GM18502 (cell line): ENCODE results near the gene MSI2.

ENCODE experiments used
- ATAC-seq: cut with Tn5 transposase; IDR thresholded peaks from one replicate; pipeline ENCODE4 v1.9.1; 2021; ENCODE audit warnings: mild to moderate bottlenecking; ENCODE audit not compliant: unreplicated experiment, poor library complexity

The MSI2 gene

DNA sequence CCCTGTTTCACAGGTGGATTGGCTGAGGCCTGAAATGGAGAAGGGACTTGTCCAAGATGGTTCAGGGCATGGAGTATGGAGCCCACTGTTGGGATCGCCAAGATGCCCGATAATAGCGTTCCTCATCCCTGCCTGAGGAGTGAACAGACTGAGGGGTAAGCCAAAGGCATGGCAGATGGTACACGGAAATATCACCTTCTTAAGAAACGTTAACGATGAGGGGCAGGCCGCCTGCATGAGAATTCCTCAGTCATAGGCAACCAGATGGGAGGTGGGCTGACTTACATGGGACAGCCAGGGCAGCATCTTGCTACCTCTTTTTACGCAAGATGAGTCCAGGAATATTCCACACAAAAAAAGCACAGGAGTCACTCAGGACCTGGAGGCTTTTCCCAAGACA is 300.7 kb downstream of the MSI2 start:
- ATAC-seq = no peak

DNA sequence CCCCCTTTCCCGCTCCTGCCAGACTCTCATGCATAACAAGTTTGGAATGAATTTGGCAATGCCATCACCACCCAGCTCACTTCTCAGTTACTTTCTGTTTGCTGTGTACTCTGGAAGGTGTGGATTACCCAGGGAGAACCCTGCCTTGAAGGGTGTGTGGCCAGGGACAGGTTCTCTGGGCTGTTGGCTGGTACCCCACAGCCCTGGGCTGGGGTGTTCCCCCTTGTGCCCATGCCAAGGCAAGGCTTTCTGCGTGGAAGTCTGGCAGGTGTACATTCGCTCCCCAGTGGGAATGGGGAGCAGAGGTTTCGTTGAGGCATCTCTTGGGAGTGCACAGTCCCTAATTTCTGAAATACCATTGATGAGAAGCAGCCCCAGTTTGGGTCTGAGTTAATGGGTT is 301.1 kb downstream of the MSI2 start:
- ATAC-seq = no peak

DNA sequence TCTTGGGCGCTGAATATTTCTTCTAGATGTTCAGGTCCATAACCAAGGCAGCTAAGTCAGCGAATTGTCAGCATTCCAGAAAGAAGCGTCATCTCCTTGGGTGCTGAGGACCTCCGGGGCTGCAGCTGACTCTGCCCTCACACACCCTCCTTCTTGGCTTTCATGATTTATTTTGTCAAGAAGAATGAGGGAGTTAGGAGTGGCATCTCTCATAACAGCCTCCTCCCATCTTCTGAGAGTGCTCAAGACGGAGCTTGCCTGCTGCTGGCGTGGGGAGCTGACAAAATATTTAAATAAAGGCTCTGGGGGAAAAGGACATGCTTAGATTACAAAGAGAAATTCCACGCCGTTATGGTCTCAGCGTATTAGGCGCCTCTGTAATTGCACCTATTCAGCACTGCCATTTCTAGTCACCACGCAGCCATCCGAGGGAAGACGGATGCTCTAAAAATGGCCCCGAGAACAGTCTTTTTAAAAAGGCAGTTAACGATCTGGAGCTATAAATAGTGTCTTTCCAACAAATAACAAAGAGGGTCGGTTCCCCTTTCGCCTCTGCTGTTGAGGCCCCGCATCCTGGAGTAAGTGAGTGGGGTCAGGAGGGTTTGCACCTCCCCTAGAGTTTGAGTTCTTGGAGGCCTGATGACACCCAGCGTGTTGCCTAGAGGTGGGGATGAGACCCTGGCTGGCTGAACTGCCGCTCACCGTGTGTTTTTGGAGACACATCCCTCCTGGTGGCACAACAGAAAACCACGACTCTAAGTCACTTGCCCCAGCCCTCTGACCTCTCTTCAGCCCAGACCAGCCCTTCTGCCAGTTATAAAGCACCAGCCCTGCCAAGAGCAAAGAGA is 301.7 kb downstream of the MSI2 start:
- ATAC-seq = no peak

DNA sequence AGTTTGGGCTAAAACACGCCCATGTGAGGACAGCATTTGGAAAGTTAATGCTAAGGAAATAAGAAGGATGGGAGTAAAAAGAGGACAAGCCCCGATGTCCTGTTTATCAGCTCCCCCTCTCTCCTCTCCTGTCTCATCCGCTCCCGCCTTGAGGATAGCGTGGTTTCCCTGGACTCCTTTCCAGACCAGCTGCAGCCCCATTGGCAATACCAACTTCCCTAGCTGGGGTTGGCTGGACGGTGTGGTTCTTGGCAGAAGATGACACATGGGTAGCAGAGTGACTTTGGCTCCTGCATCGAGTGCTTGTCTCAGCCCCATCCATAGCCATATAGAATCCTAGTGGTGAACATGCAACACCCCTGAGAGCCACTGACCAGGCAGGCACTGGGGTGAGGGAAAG is 302.9 kb downstream of the MSI2 start:
- ATAC-seq = no peak

DNA sequence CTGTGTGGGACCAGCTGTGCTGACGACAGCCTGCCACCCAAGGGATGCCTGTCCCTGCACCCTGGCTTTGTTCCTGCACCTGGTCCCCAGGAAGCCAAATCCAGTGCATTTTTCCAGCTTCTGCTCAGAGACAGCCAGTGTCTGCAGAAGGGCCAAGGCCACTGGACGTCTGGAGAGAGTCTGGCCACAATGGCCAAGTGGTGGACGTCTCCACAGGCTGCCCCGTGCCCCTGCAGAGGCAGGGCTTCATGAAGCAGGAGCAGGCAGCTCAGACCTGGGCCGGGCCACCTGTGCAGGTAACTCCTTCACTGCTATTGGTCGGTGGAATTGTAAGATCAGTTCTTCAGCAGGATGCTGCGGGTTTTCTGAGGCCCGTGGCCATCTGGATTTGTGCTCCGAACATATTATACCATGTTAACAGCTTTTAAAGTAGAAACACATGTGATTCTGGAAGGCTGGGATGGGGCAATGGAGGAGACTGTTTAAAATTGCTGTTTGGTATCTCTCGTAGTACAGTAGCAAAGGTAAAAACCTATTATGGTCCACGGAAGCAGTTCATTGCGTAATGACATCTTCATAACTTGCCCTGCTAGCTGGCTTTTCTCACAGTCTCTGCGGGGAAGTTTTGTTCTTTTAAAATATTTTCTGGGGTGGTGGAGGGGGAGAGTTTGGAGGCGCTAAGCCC is 303.5 kb downstream of the MSI2 start:
- ATAC-seq = no peak

DNA sequence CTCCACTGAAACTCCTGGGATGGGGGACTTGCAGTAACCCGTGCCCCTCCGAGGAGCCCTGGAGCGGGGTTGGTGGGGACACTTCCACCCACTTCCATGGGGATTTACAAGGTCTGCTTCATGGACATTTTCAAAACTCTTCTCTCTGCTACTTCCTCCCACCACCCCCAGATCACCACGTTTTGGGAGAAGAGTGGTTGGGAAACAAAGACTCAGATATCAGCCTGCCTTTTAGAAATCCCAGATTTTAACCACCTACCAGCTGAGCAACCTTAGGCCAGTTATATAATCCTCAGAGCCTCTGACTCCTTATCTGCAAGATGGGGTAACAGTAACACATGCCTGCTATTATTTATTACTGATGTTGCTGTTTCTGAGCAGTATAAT is 304.0 kb downstream of the MSI2 start:
- no peak for ATAC-seq

DNA sequence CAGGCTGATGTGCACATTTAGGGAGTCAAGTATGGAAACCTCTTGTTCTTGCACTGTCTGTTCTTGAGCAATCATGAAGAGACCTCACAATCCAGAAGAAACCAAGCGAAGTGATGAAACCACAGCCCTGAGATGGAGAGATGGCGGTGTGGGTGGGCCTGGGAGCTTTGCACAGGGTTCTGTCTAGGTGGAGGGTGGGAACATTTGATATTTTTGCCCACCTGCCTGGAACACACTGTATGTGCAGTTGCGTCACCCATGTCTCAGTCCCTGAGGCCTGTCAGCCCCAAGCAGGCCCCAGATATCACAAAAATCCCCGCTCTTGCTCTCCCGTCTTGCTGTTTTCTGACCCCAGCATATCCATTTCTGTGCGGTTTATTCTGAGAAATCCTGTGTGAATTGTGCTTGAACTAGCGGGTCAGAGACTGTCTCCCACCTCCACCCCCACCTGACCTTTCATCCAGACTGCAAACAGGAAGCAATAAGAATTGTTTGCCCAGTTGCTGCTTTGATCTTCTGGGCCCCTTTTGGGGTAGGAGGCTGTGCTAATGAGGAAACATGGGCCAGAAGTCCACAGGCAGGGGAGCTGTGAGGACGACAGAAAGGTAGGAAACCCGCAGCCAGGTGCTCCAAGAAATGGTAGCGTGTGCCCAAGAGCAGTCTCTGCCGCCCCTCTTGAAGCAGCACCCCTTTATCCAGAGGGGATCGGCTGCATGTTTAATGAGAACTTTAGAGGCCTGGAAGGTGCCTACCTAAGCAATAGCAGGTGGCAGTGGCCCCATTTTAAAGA is 304.9 kb downstream of the MSI2 start:
- no peak for ATAC-seq

DNA sequence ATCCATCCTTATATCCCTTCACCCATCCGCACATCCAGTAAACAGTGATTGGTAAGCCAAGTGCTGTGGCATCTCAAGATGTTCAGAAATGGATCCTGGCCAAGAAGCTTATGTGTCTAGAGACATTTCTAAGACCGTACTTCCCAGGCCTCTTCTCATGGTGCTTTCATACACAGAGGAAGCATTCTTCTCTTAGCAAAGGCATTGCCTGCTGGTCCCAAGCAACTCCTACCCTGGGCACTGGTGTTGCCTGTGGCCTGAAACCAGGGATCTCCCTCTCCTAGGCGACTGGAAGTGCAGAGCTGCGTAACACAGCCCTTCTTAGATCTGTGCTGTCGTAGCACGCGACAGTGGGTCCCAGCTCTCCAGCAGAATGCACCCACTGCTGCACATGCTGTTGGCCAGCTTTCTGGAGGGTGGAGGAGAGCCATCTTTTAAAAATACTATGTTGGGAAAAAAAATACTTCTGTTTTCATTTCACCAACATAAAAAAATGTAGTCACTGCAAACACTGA is 305.9 kb downstream of the MSI2 start:
- no peak for ATAC-seq

DNA sequence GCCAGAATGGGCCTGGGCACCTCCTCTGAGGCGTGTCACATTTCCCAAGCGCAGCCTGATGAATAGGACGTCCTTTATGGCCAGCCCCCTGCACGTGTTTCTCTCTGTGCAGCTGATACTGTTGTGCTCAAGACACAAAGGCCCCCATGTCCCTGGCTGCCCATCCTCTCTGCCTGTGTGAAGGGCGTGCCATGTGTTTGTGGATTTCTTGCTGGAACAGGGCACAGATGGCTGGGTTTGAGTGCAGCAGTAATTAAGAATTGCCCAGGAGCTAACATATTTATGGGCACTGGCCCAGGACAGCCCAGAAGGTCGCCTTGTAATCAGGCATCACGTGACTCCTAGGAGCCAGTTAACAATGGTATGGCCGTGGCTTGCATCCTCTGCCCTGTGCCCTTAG is 307.6 kb downstream of the MSI2 start:
- ATAC-seq = no peak

DNA sequence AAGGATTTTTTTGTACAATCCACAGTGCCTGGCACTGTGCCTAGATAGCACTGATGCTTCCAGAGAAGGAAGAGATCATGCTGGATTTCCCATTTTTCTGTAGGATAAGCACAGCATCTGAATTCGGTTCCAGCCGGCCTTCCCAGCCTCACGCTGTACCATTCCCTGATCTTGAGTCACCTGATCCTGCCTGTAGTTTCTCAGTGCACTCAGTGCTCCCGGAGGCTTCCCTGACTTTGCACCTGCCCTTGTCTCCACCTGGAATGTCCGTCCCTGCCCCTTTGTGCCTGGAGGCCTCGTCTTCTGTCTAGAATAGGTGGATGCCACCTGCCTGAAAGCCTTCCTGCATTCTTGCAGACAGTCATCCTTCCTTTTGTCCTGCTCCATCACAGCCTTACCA is 308.9 kb downstream of the MSI2 start:
- ATAC-seq = no peak

DNA sequence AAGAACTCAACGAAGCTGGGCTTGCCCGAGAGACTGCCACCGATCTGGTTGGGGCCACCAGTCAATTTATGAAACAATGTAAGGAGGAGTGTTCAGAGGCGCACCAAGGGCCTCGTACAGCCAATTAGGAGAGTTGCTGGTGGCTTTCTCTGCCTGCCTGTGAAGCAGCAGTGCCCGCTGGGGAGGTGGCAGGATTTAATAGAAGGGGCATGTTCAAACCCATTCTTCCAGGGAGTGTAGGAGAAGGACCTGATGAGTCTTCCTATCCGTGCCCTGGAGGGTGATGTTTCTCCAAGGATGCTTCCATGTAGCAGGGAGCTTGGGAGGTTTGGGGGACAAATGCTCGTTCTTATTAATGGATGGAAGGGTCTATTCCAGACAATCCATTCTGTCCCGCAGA is 310.4 kb downstream of the MSI2 start:
- no peak for ATAC-seq

DNA sequence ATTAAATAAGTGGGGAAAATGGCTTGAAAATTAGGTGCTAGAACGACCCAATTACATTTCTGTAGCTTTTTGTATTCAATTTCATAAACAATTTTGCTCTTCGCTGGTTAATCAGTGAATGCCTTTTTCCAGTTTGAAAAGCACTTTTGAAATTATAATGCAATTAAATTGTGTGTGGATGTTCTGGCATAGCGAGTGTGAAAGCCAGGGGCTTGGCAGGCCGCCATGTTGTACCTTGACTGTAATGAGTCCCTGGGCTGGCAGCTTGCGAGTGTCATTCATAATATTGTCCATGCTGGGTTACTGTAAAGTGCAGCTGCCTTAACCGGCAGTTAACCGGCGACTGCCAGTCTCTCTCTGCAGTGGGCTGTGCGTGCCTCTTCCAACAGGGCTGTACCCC is 310.9 kb downstream of the MSI2 start:
- ATAC-seq = no peak

DNA sequence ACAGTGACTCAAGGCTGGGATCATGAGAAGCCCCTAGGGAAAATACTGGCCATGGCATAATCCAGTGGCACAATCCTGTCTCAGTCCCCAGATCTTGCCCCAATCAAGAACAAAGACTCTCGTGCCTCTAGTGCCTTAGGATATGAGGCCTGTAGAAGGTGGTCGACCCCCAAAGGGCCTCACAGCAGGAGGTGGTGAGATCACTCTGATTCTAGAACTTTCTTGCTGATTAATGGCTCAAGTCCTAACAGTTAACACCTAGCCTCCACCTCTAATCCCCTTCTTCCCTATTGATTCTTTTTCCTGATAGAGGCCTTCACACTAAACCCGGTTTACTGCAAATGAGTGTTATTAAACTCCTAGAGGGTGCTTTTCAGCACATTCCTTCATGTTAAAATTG is 312.0 kb downstream of the MSI2 start:
- ATAC-seq = no peak

DNA sequence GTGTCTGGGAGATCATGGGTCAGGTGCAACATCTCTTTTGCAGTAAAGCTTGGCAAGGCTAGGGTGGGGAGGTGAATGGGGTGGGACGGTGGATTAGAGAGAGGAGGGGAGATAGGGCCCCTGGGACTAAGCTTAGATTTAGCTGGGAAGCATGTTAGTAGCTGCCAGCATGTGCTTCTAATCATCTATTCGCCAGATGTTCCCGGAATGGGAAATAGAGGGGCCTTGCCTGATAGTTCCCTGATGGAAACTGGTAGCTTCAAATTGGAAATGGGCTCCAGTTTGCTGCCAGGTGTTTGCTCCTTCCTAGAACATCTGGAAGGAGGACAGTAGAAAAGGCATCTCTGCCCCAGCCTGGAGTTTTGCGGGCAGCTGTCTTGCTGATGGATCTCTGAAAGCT is 312.7 kb downstream of the MSI2 start:
- no peak for ATAC-seq

DNA sequence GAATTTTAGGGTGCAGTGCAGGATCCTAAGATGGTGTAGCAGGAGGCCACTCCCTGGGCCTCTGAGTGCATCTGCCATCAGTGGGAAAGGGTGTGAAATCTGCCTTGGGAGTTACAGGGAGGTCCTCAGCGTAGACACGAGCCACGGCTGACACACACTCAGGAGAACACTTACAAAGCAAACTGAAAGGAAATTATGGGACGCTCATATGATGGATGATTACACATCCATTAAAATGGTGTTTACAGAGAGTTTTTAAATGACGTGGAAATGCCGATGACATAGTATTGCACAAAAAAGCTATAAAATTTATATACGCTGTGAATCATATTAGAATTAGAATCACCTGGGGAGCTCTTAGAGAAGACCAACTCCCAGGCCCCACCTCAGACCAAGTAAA is 313.5 kb downstream of the MSI2 start:
- no peak for ATAC-seq

DNA sequence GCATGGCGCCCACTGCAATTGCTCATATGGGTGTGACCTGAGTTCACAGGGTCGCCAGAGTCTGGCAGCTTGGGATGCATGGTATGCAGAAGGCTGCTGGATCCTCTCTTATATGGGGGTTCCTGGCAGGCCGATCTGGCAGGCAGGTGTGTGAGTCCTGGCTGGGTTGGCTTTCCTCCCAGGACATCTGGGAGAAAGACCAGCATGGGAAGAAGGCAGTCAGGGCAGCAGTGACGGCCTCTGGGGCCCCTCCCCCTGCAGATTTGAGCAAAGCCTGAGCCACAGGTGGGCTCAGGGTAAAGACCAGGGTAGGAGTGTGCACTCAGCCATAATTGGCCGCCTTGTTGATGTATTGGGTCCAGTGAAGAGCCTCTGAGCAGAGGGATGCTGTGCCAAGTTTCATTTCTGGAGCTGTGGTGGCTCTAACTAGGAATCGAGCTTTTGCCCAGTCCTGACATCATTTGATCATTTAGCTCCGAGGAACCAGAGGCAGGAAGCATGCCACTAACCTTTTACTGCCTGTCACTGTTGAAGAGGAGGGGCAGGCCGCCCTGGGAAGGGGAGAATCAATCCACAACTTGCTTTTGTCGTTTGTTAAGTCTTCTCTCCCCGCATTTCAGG is 314.5 kb downstream of the MSI2 start:
- ATAC-seq = no peak

DNA sequence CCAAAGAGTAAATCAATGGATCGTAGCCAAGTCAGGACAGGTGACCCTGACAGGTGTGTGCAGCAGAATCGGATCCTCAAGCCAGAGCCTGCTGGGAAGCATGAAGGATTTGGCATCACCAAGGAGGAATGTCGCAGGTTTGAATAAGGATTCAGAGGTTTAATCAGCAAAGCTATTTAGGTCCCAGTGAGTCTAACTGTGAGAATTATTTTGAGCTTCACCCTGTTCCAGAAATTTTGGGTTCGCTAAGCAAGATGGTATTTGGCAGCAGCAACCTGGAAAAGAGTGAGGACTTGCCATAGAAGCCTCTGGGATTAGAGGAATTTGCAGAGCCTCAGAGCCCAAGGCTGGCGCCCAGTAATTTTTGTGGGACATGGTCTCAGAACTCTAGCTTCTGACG is 315.7 kb downstream of the MSI2 start:
- ATAC-seq = no peak

DNA sequence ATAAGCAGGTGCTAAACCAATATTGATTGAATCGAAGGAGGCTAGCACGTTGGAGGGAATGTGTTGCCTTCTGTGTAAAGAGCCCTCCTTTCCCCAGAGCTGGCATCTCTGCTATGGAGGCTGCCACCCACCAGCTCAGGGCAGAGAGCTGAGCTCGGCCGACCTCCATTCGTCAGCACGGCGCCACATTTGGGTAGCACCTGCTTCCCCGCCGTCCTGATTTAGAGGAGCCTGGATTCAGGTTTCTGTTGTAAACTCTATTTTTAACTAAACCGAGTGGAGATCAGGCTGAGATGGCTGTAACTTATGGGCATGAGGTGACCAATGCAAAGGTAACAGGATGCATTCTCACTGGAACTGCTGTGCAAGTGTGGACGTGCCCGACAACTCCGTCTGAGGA is 316.3 kb downstream of the MSI2 start:
- ATAC-seq = no peak

DNA sequence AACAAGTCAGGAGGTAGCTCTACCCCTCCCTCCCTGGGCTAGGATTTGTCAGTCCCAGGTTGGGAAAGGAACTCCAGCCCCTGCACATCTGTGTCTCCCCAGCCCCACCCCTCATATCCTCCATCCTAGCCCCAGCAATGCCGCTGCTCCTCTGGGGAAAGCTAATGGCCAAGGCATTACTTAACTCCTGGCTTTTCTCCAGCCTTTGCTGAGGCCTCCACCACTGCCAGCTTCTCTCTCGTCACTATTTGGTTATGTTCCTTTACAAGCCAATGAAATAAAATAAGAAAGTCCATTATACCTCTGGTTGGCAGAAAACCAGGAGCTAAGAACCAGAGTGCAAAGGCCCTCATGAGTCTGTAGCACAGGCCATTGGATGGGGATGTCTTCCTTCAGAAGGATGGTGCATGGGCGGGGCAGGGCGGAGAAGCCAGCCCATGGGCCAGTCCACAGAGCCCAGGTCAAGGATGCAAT is 317.8 kb downstream of the MSI2 start:
- no peak for ATAC-seq

DNA sequence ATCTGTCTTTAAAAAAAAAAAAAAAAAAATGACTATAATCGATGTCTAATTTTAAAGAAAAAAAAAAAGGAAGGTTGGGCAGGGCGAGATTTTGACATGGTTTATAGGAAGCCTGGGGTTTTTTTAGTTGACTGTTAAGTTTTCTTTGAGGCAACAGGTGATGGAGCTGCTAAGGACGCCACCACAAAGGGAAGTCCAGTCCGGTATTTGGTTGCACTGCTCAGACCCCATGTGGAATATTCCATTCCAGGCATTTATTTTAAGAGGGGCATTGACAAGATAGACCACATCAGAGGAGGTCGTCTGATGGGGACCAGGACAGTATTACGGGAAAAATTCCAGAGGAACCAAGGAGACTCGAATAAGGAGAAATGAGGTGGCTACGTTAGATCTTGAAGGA is 320.4 kb downstream of the MSI2 start:
- no peak for ATAC-seq
